Esophagus squamous epithelium (tissue), 5 donors: ENCODE data around the gene TLE1. TPM values are rescaled to one million over a fixed set of nuclear protein-coding genes. Genes with fewer than 3 reads are reported as not detected.

Experiments used
- DNase-seq: peaks from one replicate; lab custom pipeline; 2025; lab: John Stamatoyannopoulos, UW
- H3K27ac ChIP-seq, 4 donors: fragments of 200-600 bp; sonication (generic); one replicate each; pipeline ENCODE4 v1.5.1; 2016 to 2019; ENCODE audit warnings: mild to moderate bottlenecking in 1 of 4
- H3K27me3 ChIP-seq, 4 donors: fragments of 200-600 bp; sonication (generic); 1 replicate in 3 of 4; 2 replicates in 1 of 4; pipeline versions ENCODE4 v1.5.1 to v1.6.0; 2017 to 2021; ENCODE audit warnings: antibody characterized with exemption in 1 of 4
- H3K36me3 ChIP-seq, 3 donors: fragments of 200-600 bp; sonication (generic); one replicate each; pipeline ENCODE4 v1.5.1; 2016 to 2019
- H3K4me1 ChIP-seq, 3 donors: fragments of 200-600 bp; sonication (generic); one replicate each; pipeline ENCODE4 v1.5.1; 2017 to 2019
- H3K4me3 ChIP-seq, 4 donors: fragments of 200-600 bp; sonication (generic); 1 replicate in 3 of 4; 2 replicates in 1 of 4; pipeline ENCODE4 v1.5.1; 2016 to 2019; ENCODE audit warnings: mild to moderate bottlenecking in 2 of 4, moderate library complexity in 1 of 4
- H3K9me3 ChIP-seq, 3 donors: fragments of 200-600 bp; sonication (generic); one replicate each; pipeline ENCODE4 v1.5.1; 2016 to 2019
- CTCF ChIP-seq, 6 experiments: fragments of 450-650 bp in 4 of 6; fragments of 200-600 bp in 2 of 6; sonication (generic) in 2 of 6; IDR thresholded peaks; one replicate each; pipeline ENCODE4 v1.5.1; 2016 to 2019; ENCODE audit warnings: antibody characterized with exemption in 6 of 6, mild to moderate bottlenecking in 4 of 6, moderate library complexity in 4 of 6
- POLR2A ChIP-seq, 4 donors: fragments of 450-650 bp; IDR thresholded peaks; one replicate each; pipeline ENCODE4 v1.6.1; 2017; ENCODE audit warnings: antibody characterized with exemption in 4 of 4, mild to moderate bottlenecking in 4 of 4, moderate library complexity in 3 of 4
- WGBS, 2 donors: methylation state at CpG; one replicate each; pipeline ENCODE4 v1.1.5; 2018; 5-methylcytosine and 5-hydroxymethylcytosine counted together
- intact Hi-C: fragments of 100-400 bp; cut with DNase I; formaldehyde crosslinking; loops from one replicate; pipeline ENCODE4 v1.15.0; 2022
- total RNA-seq, 4 donors: library from RNA; depleted of rRNA; stranded (reverse); fragments of >200 nt; gene quantifications; one replicate each; pipeline ENCODE4 v1.1.0, GENCODE V29; 2016
- donor health status: DM: yes; HTN: yes; CAD: no.

The TLE1 gene
- total RNA-seq, 4 donors from 2014 or later: 17.1 to 43.3 (median 20.4) TPM

- WGBS, 2 donors: 74 to 89% methylated on average over 2 of the region's 2 CpGs
- intact Hi-C loops: no loop called here
- no peak overlapping the region for H3K4me3 ChIP-seq
- DNase-seq: no peak
- H3K27ac ChIP-seq: no peak overlapping the region
- TF ChIP-seq CTCF (IDR thresholded peaks at IDR 0.05) (no peak), POLR2A (IDR thresholded peaks at IDR 0.05) (no peak)
- peaks cover 0 to 55% (median 0%) of the 10 kb centered on the region in 3 donors for H3K36me3 ChIP-seq
- no peaks in the 10 kb centered on the region for H3K9me3 ChIP-seq
- H3K27me3 ChIP-seq: no peaks in the 10 kb centered on the region
- H3K4me1 ChIP-seq: peaks cover 0 to 10% (median 0%) of the 10 kb centered on the region in 3 donors
Measured at GRCh38 chr9:81621118-81621517, 68.2 kb downstream of the TLE1 start.

GRCh38 chr9:81620002-81620390 lies 69.4 kb downstream of the TLE1 start:
- peaks cover 0 to 10% (median 0%) of the 10 kb centered on the region in 3 donors for H3K4me1 ChIP-seq
- 64 to 65% methylated on average over 5 of the region's 5 CpGs for WGBS, 2 donors
- H3K27me3 ChIP-seq: no peaks in the 10 kb centered on the region
- intact Hi-C loops: no loop called here
- TF ChIP-seq POLR2A (IDR thresholded peaks at IDR 0.05) (no peak), CTCF (IDR thresholded peaks at IDR 0.05) (no peak)
- no peak for DNase-seq
- H3K4me3 ChIP-seq: no peak overlapping the region
- H3K9me3 ChIP-seq: no peaks in the 10 kb centered on the region
- peaks cover 0 to 63% (median 0%) of the 10 kb centered on the region in 3 donors for H3K36me3 ChIP-seq
- peak overlapping the region in 1 of 4 donors; percentile 23 for H3K27ac ChIP-seq

- Histone ChIP-seq H3K27ac (peak overlapping the region in 1 of 4 donors; percentile 23), H3K4me1 (peaks cover 0 to 10% (median 0%) of the 10 kb centered on the region in 3 donors), H3K36me3 (peaks cover 0 to 68% (median 0%) of the 10 kb centered on the region in 3 donors), H3K27me3 (no peaks in the 10 kb centered on the region), H3K4me3 (no peak overlapping the region), H3K9me3 (no peaks in the 10 kb centered on the region)
- no peak for DNase-seq
- intact Hi-C loops: no loop called here
- WGBS, 2 donors: 51 to 81% methylated on average over 3 of the region's 3 CpGs
- TF ChIP-seq CTCF (IDR thresholded peaks at IDR 0.05): no peak
- no peak for TF ChIP-seq POLR2A (IDR thresholded peaks at IDR 0.05)
Measured at GRCh38 chr9:81619353-81620001, 69.9 kb downstream of the TLE1 start.

GRCh38 chr9:81618923-81619322 lies 70.4 kb downstream of the TLE1 start:
- peaks cover 0 to 73% (median 0%) of the 10 kb centered on the region in 3 donors for H3K36me3 ChIP-seq
- no peak overlapping the region for H3K4me3 ChIP-seq
- no peaks in the 10 kb centered on the region for H3K27me3 ChIP-seq
- H3K9me3 ChIP-seq: no peaks in the 10 kb centered on the region
- 92 to 100% methylated on average over 1 of the region's 1 CpG for WGBS, 2 donors
- intact Hi-C loops: no loop called here
- H3K4me1 ChIP-seq: peaks cover 0 to 10% (median 0%) of the 10 kb centered on the region in 3 donors
- TF ChIP-seq POLR2A (IDR thresholded peaks at IDR 0.05) (no peak), CTCF (IDR thresholded peaks at IDR 0.05) (no peak)
- no peak overlapping the region for H3K27ac ChIP-seq
- DNase-seq: no peak

- DNase-seq: no peak
- H3K4me3 ChIP-seq: no peak overlapping the region
- no peaks in the 10 kb centered on the region for H3K27me3 ChIP-seq
- no peaks in the 10 kb centered on the region for H3K9me3 ChIP-seq
- TF ChIP-seq CTCF (IDR thresholded peaks at IDR 0.05) (no peak), POLR2A (IDR thresholded peaks at IDR 0.05) (no peak)
- WGBS, 2 donors: 89 to 91% methylated on average over 4 of the region's 4 CpGs
- peaks cover 0 to 85% (median 5%) of the 10 kb centered on the region in 3 donors for H3K36me3 ChIP-seq
- no peak overlapping the region for H3K27ac ChIP-seq
- peaks cover 0 to 17% (median 0%) of the 10 kb centered on the region in 3 donors for H3K4me1 ChIP-seq
- intact Hi-C loops: no loop called here
Measured at GRCh38 chr9:81616141-81616540, 73.2 kb downstream of the TLE1 start.
